HepG2 (cell line): ENCODE measurements around the gene TEX53. TPM values are rescaled to one million over a fixed set of nuclear protein-coding genes. Genes with fewer than 3 reads are reported as not detected.

ENCODE experiments used
- ATAC-seq: fragments of 200-7000 bp; cut with Tn5 transposase; 3 replicates; pipeline ENCODE4 v1.9.1; 2020; ENCODE audit warnings: mild to moderate bottlenecking, moderate library complexity
- BruUV-seq: library from RNA; stranded (reverse); fragments of 400-500 nt; replicated peaks from 2 replicates; lab custom pipeline; 2021; lab: Mats Ljungman, UMichigan
- CTCF ChIA-PET: fragments of 300-600 bp; formaldehyde crosslinking; extraction: SDS; loops from one replicate; lab custom pipeline; 2021; ENCODE audit warnings: low total read pairs, inconsistent platforms, low intra/inter-chr PET ratio; lab: Yijun Ruan, JAX
- POLR2A ChIA-PET: fragments of 350-600 bp; sonication (Branson Sonifier 250); formaldehyde crosslinking; loops from one replicate; lab custom pipeline; 2020; ENCODE audit warnings: antibody characterized with exemption, inconsistent platforms; lab: Yijun Ruan, JAX
- DNase-seq: peaks from one replicate; pipeline ENCODE4 v3.0.0-alpha.2; 2015; ENCODE audit warnings: low spot score
- FAIRE-seq: peaks from 3 replicates; lab custom pipeline; 2011; peaks lifted over from hg19 to GRCh38; lab: Jason Lieb, UNC
- H2AFZ ChIP-seq: one replicate; pipeline ENCODE4 v1.6.1; 2011; ENCODE audit warnings: low read length, inconsistent platforms
- H3K27ac ChIP-seq: fragments of 300-600 bp; 3 replicates; pipeline ENCODE4 v1.8.0; 2011; ENCODE audit warnings: mixed run types, mild to moderate bottlenecking, mixed read lengths, low read length, inconsistent platforms; ENCODE audit not compliant: insufficient read depth; ENCODE audit errors: extremely low read length
- H3K27me3 ChIP-seq, 2 experiments: fragments of 200-600 bp in 1 of 2; 2 replicates in 1 of 2; 3 replicates in 1 of 2; pipeline versions ENCODE4 v1.6.0 to v1.8.0; 2011; ENCODE audit warnings: low read length in 2 of 2, mild to moderate bottlenecking in 2 of 2, moderate library complexity in 2 of 2, inconsistent platforms in 1 of 2; ENCODE audit not compliant: insufficient read depth in 2 of 2, control insufficient read depth in 1 of 2
- H3K36me3 ChIP-seq, 2 experiments: fragments of 200-600 bp in 1 of 2; replicated peaks in 1 of 2; 2 replicates in 1 of 2; 3 replicates in 1 of 2; pipeline versions ENCODE4 v1.5.1 to v1.8.0; 2011; ENCODE audit warnings: low read length in 2 of 2, inconsistent platforms in 1 of 2; ENCODE audit not compliant: insufficient read depth in 2 of 2, control insufficient read depth in 1 of 2
- H3K4me1 ChIP-seq: 2 replicates; pipeline ENCODE4 v1.5.1; 2012; ENCODE audit warnings: low read length, inconsistent platforms; ENCODE audit not compliant: insufficient read depth
- H3K4me2 ChIP-seq: 2 replicates; pipeline ENCODE4 v1.6.0; 2011; ENCODE audit warnings: low read depth, low read length, inconsistent platforms
- H3K4me3 ChIP-seq, 3 experiments: fragments of 200-600 bp in 1 of 3; sonication (generic), shearing (Covaris generic) in 1 of 3; replicated peaks in 1 of 3; 2 replicates each; pipeline ENCODE4 v1.5.1; 2011 to 2016; ENCODE audit warnings: low read length in 3 of 3, inconsistent platforms in 2 of 3, low read depth in 2 of 3, mild to moderate bottlenecking in 2 of 3, control low read depth in 1 of 3, mixed read lengths in 1 of 3; ENCODE audit not compliant: insufficient read depth in 1 of 3
- H3K79me2 ChIP-seq: one replicate; pipeline ENCODE4 v1.6.1; 2011; ENCODE audit warnings: low read length, inconsistent platforms; ENCODE audit not compliant: insufficient read depth
- H3K9ac ChIP-seq: 2 replicates; pipeline ENCODE4 v1.6.0; 2011; ENCODE audit warnings: mild to moderate bottlenecking, low read depth, low read length, inconsistent platforms; ENCODE audit not compliant: insufficient read depth
- H3K9me3 ChIP-seq: 2 replicates; pipeline ENCODE4 v1.5.1; 2012; ENCODE audit warnings: mild to moderate bottlenecking, low read length
- H4K20me1 ChIP-seq: 2 replicates; pipeline ENCODE4 v1.6.0; 2011; ENCODE audit warnings: inconsistent platforms, mild to moderate bottlenecking, low read length, moderate library complexity; ENCODE audit not compliant: insufficient read depth
- JUNB ChIP-seq: sonication (generic); formaldehyde crosslinking; IDR thresholded peaks from 2 replicates; pipeline ENCODE4 v1.8.0; 2022; ENCODE audit warnings: missing genetic modification reagents, mild to moderate bottlenecking, borderline replicate concordance
- MEIS1 ChIP-seq: sonication (generic); formaldehyde crosslinking; IDR thresholded peaks from 2 replicates; pipeline ENCODE4 v1.9.0; 2021; ENCODE audit warnings: mild to moderate bottlenecking, missing genetic modification reagents, moderate library complexity, borderline replicate concordance
- ZNF629 ChIP-seq: sonication (generic); formaldehyde crosslinking; conservative IDR thresholded peaks from 2 replicates; pipeline ENCODE4 v1.5.0; 2020; ENCODE audit warnings: missing genetic modification reagents
- WGBS: methylation state at CpG from one replicate; pipeline ENCODE4 v1.1.6; 2017; ENCODE audit warnings: low lambda C conversion rate; 5-methylcytosine and 5-hydroxymethylcytosine counted together
- in situ Hi-C: cut with HindIII; loops from 2 replicates; pipeline ENCODE4 v1.10.0; 2017; ENCODE audit warnings: low pct_unique_long_range_greater_than_20kb; ENCODE audit not compliant: extremely low pct_ligation_motif_present
- intact Hi-C: fragments of 100-400 bp; cut with micrococcal nuclease; formaldehyde crosslinking; loops from one replicate; pipeline ENCODE4 v1.10.0; 2022; ENCODE audit not compliant: unreplicated experiment
- polyA plus RNA-seq, 8 experiments: library from polyadenylated mRNA; depleted of rRNA in 3 of 8; stranded (reverse) in 7 of 8; unstranded in 1 of 8; fragments of >200 nt; fragmentation: Illumina TruSeq in 4 of 8; extraction: Trizol in 4 of 8; gene quantifications; 2 replicates each; pipeline versions ENCODE4 v1.2.1 to v1.2.3, GENCODE V29; 2011 to 2016; ENCODE audit warnings: low read depth in 4 of 8, missing spikeins in 1 of 8, mixed read lengths in 1 of 8; ENCODE audit not compliant: insufficient read depth in 1 of 8
- total RNA-seq, 5 experiments: library from RNA; depleted of rRNA; stranded (reverse); fragments of >200 nt; fragmentation: Illumina TruSeq; extraction: Trizol; gene quantifications; 2 replicates each; pipeline ENCODE4 v1.2.3, GENCODE V29; 2016; ENCODE audit warnings: low read depth in 1 of 5
- TF ChIP-seq, protein P1 (sequence below): sonication (generic); formaldehyde crosslinking; IDR thresholded peaks from 2 replicates; pipeline ENCODE4 v1.9.0; 2021; ENCODE audit warnings: mild to moderate bottlenecking, missing genetic modification reagents
- TF ChIP-seq, protein P2 (sequence below): sonication (generic); formaldehyde crosslinking; IDR thresholded peaks from 2 replicates; pipeline ENCODE4 v1.4.0; 2020; ENCODE audit warnings: missing genetic modification reagents, mild to moderate bottlenecking, borderline replicate concordance
- TF ChIP-seq, protein P3 (sequence below): sonication (generic); formaldehyde crosslinking; IDR thresholded peaks from 2 replicates; pipeline ENCODE4 v1.9.0; 2021; ENCODE audit warnings: missing genetic modification reagents, borderline replicate concordance

The TEX53 gene
- total and polyA plus RNA-seq, 2 of the 13 experiments (the other 11 are each of a cell fraction or from before 2014, with no cell fraction given), result not detected

DNA sequence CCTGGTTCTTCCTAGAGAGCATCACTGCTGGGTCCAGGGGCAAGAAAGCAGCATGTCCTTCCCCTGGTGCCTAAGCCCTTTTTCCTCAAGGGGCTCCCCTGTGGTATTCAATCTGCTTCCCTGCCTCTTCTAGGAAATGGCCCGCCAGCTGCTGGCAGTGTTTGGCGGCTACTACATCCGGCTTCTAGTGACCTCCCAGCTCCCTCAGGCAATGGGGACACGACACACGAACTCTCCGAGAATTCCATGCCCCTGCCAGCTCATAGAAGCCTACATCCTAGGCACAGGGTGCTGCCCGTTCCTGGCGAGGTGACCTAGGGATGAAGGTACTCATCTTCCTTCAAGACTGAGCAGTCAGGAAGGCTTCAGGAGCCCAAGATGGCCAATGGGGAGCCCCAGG lies 14.6 kb downstream of the TEX53 start (continued):
- no peak for TF ChIP-seq JUNB (CRISPR knock-in tag)
- TF ChIP-seq, protein P1, sequence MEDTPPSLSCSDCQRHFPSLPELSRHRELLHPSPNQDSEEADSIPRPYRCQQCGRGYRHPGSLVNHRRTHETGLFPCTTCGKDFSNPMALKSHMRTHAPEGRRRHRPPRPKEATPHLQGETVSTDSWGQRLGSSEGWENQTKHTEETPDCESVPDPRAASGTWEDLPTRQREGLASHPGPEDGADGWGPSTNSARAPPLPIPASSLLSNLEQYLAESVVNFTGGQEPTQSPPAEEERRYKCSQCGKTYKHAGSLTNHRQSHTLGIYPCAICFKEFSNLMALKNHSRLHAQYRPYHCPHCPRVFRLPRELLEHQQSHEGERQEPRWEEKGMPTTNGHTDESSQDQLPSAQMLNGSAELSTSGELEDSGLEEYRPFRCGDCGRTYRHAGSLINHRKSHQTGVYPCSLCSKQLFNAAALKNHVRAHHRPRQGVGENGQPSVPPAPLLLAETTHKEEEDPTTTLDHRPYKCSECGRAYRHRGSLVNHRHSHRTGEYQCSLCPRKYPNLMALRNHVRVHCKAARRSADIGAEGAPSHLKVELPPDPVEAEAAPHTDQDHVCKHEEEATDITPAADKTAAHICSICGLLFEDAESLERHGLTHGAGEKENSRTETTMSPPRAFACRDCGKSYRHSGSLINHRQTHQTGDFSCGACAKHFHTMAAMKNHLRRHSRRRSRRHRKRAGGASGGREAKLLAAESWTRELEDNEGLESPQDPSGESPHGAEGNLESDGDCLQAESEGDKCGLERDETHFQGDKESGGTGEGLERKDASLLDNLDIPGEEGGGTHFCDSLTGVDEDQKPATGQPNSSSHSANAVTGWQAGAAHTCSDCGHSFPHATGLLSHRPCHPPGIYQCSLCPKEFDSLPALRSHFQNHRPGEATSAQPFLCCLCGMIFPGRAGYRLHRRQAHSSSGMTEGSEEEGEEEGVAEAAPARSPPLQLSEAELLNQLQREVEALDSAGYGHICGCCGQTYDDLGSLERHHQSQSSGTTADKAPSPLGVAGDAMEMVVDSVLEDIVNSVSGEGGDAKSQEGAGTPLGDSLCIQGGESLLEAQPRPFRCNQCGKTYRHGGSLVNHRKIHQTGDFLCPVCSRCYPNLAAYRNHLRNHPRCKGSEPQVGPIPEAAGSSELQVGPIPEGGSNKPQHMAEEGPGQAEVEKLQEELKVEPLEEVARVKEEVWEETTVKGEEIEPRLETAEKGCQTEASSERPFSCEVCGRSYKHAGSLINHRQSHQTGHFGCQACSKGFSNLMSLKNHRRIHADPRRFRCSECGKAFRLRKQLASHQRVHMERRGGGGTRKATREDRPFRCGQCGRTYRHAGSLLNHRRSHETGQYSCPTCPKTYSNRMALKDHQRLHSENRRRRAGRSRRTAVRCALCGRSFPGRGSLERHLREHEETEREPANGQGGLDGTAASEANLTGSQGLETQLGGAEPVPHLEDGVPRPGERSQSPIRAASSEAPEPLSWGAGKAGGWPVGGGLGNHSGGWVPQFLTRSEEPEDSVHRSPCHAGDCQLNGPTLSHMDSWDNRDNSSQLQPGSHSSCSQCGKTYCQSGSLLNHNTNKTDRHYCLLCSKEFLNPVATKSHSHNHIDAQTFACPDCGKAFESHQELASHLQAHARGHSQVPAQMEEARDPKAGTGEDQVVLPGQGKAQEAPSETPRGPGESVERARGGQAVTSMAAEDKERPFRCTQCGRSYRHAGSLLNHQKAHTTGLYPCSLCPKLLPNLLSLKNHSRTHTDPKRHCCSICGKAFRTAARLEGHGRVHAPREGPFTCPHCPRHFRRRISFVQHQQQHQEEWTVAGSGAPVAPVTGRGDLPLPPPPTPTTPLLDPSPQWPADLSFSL (CRISPR knock-in tag), result no peak

DNA sequence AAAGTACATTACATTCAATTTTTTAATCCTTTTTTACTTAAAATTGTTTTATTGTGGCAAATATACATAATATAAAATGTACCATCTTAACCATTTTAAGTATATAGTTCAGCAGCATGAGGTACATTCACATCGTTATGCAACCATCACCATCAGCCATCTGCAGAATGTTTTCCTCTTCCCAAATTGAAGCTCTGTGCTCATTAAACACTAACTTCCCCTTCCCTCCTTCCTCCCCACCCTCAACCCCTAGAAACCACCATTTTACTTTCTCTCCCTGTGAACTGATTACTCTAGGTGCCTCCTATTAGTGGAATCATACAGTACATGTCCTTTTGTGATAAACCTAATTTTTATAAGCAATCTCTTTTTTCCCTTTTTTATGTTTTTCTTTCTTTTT lies 15.6 kb downstream of the TEX53 start:
- Histone ChIP-seq H3K9me3 (0 out of 2 replicates have a peak, but pooled peaks cover 4% of the 10 kb centered on the region), H3K4me1 (no peaks in the 10 kb centered on the region), H4K20me1 (no peaks in the 10 kb centered on the region), H3K4me2 (no peak overlapping the region), H3K36me3 (peaks cover 10 to 22% of the 10 kb centered on the region in 2 experiments; a peak in 3 of 5 replicates), H3K79me2 (no peaks in the 10 kb centered on the region), H3K27me3 (no peaks in the 10 kb centered on the region), H3K27ac (no peak overlapping the region), H3K9ac (no peak overlapping the region), H3K4me3 (no peak overlapping the region), H2AFZ (no peak overlapping the region)
- BruUV-seq, result no TSS peak
- ChIA-PET POLR2A (no interaction called here), CTCF (no interaction called here)
- DNase-seq (no peak), FAIRE-seq (no peak), ATAC-seq (no peak)
- 100% methylated on average over 1 of the region's 1 CpG for WGBS
- in situ Hi-C loops (no loop called here), intact Hi-C loops (no loop called here)
- TF ChIP-seq, protein P2, sequence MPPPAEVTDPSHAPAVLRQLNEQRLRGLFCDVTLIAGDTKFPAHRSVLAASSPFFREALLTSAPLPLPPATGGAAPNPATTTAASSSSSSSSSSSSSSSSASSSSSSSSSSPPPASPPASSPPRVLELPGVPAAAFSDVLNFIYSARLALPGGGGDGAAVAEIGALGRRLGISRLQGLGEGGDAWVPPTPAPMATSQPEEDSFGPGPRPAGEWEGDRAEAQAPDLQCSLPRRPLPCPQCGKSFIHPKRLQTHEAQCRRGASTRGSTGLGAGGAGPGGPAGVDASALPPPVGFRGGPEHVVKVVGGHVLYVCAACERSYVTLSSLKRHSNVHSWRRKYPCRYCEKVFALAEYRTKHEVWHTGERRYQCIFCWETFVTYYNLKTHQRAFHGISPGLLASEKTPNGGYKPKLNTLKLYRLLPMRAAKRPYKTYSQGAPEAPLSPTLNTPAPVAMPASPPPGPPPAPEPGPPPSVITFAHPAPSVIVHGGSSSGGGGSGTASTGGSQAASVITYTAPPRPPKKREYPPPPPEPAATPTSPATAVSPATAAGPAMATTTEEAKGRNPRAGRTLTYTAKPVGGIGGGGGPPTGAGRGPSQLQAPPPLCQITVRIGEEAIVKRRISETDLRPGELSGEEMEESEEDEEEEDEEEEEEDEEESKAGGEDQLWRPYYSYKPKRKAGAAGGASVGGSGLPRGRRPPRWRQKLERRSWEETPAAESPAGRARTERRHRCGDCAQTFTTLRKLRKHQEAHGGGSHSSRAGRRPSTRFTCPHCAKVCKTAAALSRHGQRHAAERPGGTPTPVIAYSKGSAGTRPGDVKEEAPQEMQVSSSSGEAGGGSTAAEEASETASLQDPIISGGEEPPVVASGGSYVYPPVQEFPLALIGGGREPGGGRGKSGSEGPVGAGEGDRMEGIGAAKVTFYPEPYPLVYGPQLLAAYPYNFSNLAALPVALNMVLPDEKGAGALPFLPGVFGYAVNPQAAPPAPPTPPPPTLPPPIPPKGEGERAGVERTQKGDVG (CRISPR knock-in tag), result no peak
- TF ChIP-seq MEIS1, result no peak
- no peak for TF ChIP-seq ZNF629 (CRISPR knock-in tag)
- TF ChIP-seq, protein P3, sequence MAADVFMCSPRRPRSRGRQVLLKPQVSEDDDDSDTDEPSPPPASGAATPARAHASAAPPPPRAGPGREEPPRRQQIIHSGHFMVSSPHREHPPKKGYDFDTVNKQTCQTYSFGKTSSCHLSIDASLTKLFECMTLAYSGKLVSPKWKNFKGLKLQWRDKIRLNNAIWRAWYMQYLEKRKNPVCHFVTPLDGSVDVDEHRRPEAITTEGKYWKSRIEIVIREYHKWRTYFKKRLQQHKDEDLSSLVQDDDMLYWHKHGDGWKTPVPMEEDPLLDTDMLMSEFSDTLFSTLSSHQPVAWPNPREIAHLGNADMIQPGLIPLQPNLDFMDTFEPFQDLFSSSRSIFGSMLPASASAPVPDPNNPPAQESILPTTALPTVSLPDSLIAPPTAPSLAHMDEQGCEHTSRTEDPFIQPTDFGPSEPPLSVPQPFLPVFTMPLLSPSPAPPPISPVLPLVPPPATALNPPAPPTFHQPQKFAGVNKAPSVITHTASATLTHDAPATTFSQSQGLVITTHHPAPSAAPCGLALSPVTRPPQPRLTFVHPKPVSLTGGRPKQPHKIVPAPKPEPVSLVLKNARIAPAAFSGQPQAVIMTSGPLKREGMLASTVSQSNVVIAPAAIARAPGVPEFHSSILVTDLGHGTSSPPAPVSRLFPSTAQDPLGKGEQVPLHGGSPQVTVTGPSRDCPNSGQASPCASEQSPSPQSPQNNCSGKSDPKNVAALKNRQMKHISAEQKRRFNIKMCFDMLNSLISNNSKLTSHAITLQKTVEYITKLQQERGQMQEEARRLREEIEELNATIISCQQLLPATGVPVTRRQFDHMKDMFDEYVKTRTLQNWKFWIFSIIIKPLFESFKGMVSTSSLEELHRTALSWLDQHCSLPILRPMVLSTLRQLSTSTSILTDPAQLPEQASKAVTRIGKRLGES (CRISPR knock-in tag), result no peak
